Vagina (tissue), 2 donors: Measurements from ENCODE around the gene PTK7.
"Not testable (repeated sequence)": the region's sequence is repeated elsewhere in the genome, so short reads cannot be mapped to it uniquely, and the experiment has no call there.

Source experiments
- POLR2A ChIP-seq, 2 donors: fragments of 450-650 bp; IDR thresholded peaks; one replicate each; pipeline ENCODE4 v1.6.1; 2017; ENCODE audit warnings: antibody characterized with exemption in 2 of 2, mild to moderate bottlenecking in 2 of 2, moderate library complexity in 2 of 2
- POLR2AphosphoS5 ChIP-seq, 2 donors: sonication (generic); formaldehyde crosslinking; IDR thresholded peaks; one replicate each; pipeline ENCODE4 v1.9.0; 2017; ENCODE audit warnings: antibody characterized with exemption in 2 of 2, mild to moderate bottlenecking in 2 of 2, low read depth in 1 of 2; ENCODE audit not compliant: insufficient read depth in 1 of 2
- TF ChIP-seq, protein P1 (sequence below), 3 experiments: fragments of 450-650 bp in 2 of 3; fragments of 200-600 bp in 1 of 3; sonication (generic) in 1 of 3; IDR thresholded peaks; one replicate each; pipeline ENCODE4 v1.5.1; 2017 to 2019; ENCODE audit warnings: antibody characterized with exemption in 3 of 3, mild to moderate bottlenecking in 2 of 3, moderate library complexity in 2 of 3

DNA sequence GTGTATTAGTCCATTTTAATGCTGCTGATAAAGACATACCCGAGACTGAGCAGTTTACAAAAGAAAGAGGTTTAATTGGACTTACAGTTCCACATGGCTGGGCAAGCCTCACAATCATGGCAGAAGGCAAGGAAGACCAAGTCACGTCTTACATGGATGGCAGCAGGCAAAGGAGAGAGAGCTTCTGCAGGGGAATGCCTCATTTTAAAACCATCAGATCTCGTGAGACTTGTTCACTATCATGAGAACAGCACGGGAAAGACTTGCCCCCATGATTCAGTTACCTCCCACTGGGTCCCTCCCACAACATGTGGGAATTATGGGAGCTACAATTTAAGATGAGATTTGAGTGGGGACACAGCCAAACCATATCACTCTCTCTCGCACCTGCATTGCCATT is 55.3 kb downstream of the PTK7 start:
- not testable (repeated sequence) for TF ChIP-seq POLR2AphosphoS5 (IDR thresholded peaks at IDR 0.05; ENCODE audit: insufficient read depth in 1 of 2, low read depth in 1 of 2); POLR2A (IDR thresholded peaks at IDR 0.05)
- TF ChIP-seq, protein P1, sequence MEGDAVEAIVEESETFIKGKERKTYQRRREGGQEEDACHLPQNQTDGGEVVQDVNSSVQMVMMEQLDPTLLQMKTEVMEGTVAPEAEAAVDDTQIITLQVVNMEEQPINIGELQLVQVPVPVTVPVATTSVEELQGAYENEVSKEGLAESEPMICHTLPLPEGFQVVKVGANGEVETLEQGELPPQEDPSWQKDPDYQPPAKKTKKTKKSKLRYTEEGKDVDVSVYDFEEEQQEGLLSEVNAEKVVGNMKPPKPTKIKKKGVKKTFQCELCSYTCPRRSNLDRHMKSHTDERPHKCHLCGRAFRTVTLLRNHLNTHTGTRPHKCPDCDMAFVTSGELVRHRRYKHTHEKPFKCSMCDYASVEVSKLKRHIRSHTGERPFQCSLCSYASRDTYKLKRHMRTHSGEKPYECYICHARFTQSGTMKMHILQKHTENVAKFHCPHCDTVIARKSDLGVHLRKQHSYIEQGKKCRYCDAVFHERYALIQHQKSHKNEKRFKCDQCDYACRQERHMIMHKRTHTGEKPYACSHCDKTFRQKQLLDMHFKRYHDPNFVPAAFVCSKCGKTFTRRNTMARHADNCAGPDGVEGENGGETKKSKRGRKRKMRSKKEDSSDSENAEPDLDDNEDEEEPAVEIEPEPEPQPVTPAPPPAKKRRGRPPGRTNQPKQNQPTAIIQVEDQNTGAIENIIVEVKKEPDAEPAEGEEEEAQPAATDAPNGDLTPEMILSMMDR (IDR thresholded peaks at IDR 0.05): not testable (repeated sequence)
